A549 (cell line): ENCODE measurements around the gene MYOM1.

Experiments
- HDAC2 ChIP-seq: fragments of 200-600 bp; sonication (generic); IDR thresholded peaks from 2 replicates; pipeline ENCODE4 v1.6.1; 2016
- JUN ChIP-seq, 2 experiments: fragments of >200 bp; sonication (Bioruptor Twin); formaldehyde crosslinking; IDR thresholded peaks; 2 replicates in 1 of 2; 3 replicates in 1 of 2; pipeline ENCODE4 v1.6.1; 2016 to 2017
- POLR2A ChIP-seq: IDR thresholded peaks from 2 replicates; pipeline ENCODE4 v1.6.1; 2012; ENCODE audit warnings: mild to moderate bottlenecking, low read length
- RAD21 ChIP-seq, 2 experiments: fragments of >200 bp in 1 of 2; sonication (Bioruptor Twin) in 1 of 2; formaldehyde crosslinking in 1 of 2; IDR thresholded peaks in 1 of 2; conservative IDR thresholded peaks in 1 of 2; 2 replicates in 1 of 2; 3 replicates in 1 of 2; pipeline ENCODE4 v1.6.1; 2012 to 2018; ENCODE audit warnings: inconsistent platforms in 1 of 2
- RARB ChIP-seq: fragments of 250-450 bp; sonication (Bioruptor Pico); IDR thresholded peaks from 2 replicates; pipeline ENCODE4 v1.8.0; 2021; ENCODE audit warnings: mild to moderate bottlenecking, moderate library complexity
- SMC3 ChIP-seq: fragments of >200 bp; sonication (Bioruptor Twin); formaldehyde crosslinking; IDR thresholded peaks from 3 replicates; pipeline ENCODE4 v1.6.1; 2018; ENCODE audit warnings: inconsistent platforms
- TP53 ChIP-seq: fragments of 250-450 bp; sonication (Bioruptor Pico); IDR thresholded peaks from 2 replicates; pipeline ENCODE4 v1.5.0; 2021; ENCODE audit warnings: mild to moderate bottlenecking, moderate library complexity
- TF ChIP-seq, protein P1 (sequence below): fragments of >200 bp; sonication (Bioruptor Twin); formaldehyde crosslinking; IDR thresholded peaks from 3 replicates; pipeline ENCODE4 v1.5.1; 2016

DNA sequence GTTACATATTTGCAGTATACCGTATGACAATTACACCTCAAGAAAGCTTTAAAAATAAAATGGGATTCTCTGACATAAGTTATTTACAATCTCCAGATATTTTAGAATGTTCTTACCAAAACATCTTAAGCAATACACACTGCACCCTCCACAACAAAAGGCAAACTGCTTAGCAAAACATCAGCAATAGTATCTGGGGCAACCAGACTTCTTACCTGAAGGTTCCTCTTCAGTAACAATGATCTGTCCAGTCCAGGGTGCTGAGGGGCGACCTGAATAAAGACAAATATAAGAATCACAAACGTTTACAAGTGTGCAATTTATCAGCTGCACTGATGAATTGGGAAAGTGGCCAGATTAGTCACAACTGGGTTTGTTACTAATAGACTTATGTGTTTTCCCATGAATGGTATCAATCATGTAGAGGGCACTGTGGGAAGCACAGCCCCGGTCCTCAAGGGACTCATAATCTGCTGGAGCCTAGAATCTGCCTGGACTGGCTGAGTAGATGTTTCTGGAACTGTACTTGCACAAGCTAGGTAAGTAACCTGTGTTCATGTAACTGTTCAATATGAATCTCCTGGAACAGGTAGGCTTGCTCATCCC lies 70.7 kb downstream of the MYOM1 start:
- TF ChIP-seq RAD21 (conservative IDR thresholded peaks at IDR 0.05 in 1 of 2, IDR thresholded peaks at IDR 0.05 in 1 of 2) (no peak), POLR2A (no peak), SMC3 (no peak), TP53 (CRISPR knock-in tag) (no peak), RARB (CRISPR knock-in tag) (no peak), JUN (IDR thresholded peaks at IDR 0.05) (no peak), HDAC2 (no peak)
- TF ChIP-seq, protein P1, sequence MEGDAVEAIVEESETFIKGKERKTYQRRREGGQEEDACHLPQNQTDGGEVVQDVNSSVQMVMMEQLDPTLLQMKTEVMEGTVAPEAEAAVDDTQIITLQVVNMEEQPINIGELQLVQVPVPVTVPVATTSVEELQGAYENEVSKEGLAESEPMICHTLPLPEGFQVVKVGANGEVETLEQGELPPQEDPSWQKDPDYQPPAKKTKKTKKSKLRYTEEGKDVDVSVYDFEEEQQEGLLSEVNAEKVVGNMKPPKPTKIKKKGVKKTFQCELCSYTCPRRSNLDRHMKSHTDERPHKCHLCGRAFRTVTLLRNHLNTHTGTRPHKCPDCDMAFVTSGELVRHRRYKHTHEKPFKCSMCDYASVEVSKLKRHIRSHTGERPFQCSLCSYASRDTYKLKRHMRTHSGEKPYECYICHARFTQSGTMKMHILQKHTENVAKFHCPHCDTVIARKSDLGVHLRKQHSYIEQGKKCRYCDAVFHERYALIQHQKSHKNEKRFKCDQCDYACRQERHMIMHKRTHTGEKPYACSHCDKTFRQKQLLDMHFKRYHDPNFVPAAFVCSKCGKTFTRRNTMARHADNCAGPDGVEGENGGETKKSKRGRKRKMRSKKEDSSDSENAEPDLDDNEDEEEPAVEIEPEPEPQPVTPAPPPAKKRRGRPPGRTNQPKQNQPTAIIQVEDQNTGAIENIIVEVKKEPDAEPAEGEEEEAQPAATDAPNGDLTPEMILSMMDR: no peak
